HFFc6 (cell line): Measurements from ENCODE around the gene ANP32E. TPM values are rescaled to one million over a fixed set of nuclear protein-coding genes. Genes with fewer than 3 reads are reported as not detected.

Experiments used
- DNase-seq: peaks from one replicate; pipeline ENCODE4 v3.0.0-alpha.2; 2018
- H3K27ac Mint-ChIP-seq: 2 replicates; pipeline ENCODE4 v1.8.0; 2020; ENCODE audit warnings: mild to moderate bottlenecking, mixed read lengths
- H3K27me3 Mint-ChIP-seq: 2 replicates; pipeline ENCODE4 v1.8.0; 2021; ENCODE audit warnings: mild to moderate bottlenecking, moderate library complexity, mixed read lengths; ENCODE audit not compliant: insufficient read depth
- H3K36me3 Mint-ChIP-seq: 2 replicates; pipeline ENCODE4 v1.8.0; 2021; ENCODE audit warnings: low read depth, mixed read lengths
- H3K4me1 Mint-ChIP-seq: 2 replicates; pipeline ENCODE4 v1.8.0; 2020; ENCODE audit warnings: low read depth, mixed read lengths
- H3K4me3 Mint-ChIP-seq: 2 replicates; pipeline ENCODE4 v1.8.0; 2020; ENCODE audit warnings: mild to moderate bottlenecking, moderate library complexity, mixed read lengths
- H3K9me3 Mint-ChIP-seq: 2 replicates; pipeline ENCODE4 v1.8.0; 2020; ENCODE audit warnings: mild to moderate bottlenecking, mixed read lengths
- CTCF ChIP-seq: fragments of 200-600 bp; sonication (generic); IDR thresholded peaks from 2 replicates; pipeline ENCODE4 v1.5.0; 2021; ENCODE audit warnings: antibody characterized with exemption, mild to moderate bottlenecking
- total RNA-seq, 6 experiments: library from RNA; stranded (reverse); fragmentation: NEBNext Ultra II Directional; extraction: Animal tissue kit (Norgen Biotek cat#: 25700); gene quantifications; 2 replicates in 1 of 6; 3 replicates in 5 of 6; pipeline ENCODE4 v1.2.3, GENCODE V29; 2021

The ANP32E gene
- total RNA-seq, 6 experiments from 2014 or later = 33.9 to 67.3 (median 62.4) TPM

- H3K27me3 Mint-ChIP-seq = no peaks in the 10 kb centered on the region; the same call in 1 of the 2 replicates
- H3K4me1 Mint-ChIP-seq = peaks cover 30% of the 10 kb centered on the region
- TF ChIP-seq CTCF = no peak
- no peak for DNase-seq
- H3K9me3 Mint-ChIP-seq = no peaks in the 10 kb centered on the region
- peak overlapping the region; percentile 87 for H3K27ac Mint-ChIP-seq
- H3K4me3 Mint-ChIP-seq = no peak overlapping the region
- no peaks in the 10 kb centered on the region for H3K36me3 Mint-ChIP-seq
Measured at GRCh38 chr1:150185481-150185880, 50.4 kb downstream of the ANP32E start.

GRCh38 chr1:150183061-150183460, 52.9 kb downstream of the ANP32E start:
- Mint-ChIP-seq H3K9me3 (no peaks in the 10 kb centered on the region), H3K4me3 (no peak overlapping the region), H3K4me1 (peaks cover 23% of the 10 kb centered on the region), H3K27ac (no peak overlapping the region), H3K36me3 (no peaks in the 10 kb centered on the region), H3K27me3 (no peaks in the 10 kb centered on the region)
- DNase-seq = no peak
- TF ChIP-seq CTCF = no peak

GRCh38 chr1:150182247-150182646, 53.7 kb downstream of the ANP32E start:
- H3K4me1 Mint-ChIP-seq = peaks cover 15% of the 10 kb centered on the region
- H3K36me3 Mint-ChIP-seq = no peaks in the 10 kb centered on the region
- H3K27me3 Mint-ChIP-seq = peaks cover under 1% of the 10 kb centered on the region; the same call in 1 of the 2 replicates
- H3K4me3 Mint-ChIP-seq = no peak overlapping the region
- H3K9me3 Mint-ChIP-seq = no peaks in the 10 kb centered on the region
- DNase-seq = no peak
- no peak for TF ChIP-seq CTCF
- H3K27ac Mint-ChIP-seq = no peak overlapping the region

- H3K4me3 Mint-ChIP-seq = no peak overlapping the region
- peaks cover 4% of the 10 kb centered on the region; the same call in 1 of the 2 replicates for H3K27me3 Mint-ChIP-seq
- no peaks in the 10 kb centered on the region for H3K9me3 Mint-ChIP-seq
- TF ChIP-seq CTCF = no peak
- H3K4me1 Mint-ChIP-seq = no peaks in the 10 kb centered on the region
- no peaks in the 10 kb centered on the region for H3K36me3 Mint-ChIP-seq
- no peak for DNase-seq
- H3K27ac Mint-ChIP-seq = no peak overlapping the region
Measured at GRCh38 chr1:150180474-150180873, 55.4 kb downstream of the ANP32E start.

GRCh38 chr1:150179867-150180266, 56.0 kb downstream of the ANP32E start:
- H3K36me3 Mint-ChIP-seq = no peaks in the 10 kb centered on the region
- H3K9me3 Mint-ChIP-seq = no peaks in the 10 kb centered on the region
- peaks cover 4% of the 10 kb centered on the region; the same call in 1 of the 2 replicates for H3K27me3 Mint-ChIP-seq
- no peak overlapping the region for H3K4me3 Mint-ChIP-seq
- H3K27ac Mint-ChIP-seq = no peak overlapping the region
- H3K4me1 Mint-ChIP-seq = no peaks in the 10 kb centered on the region
- TF ChIP-seq CTCF = no peak
- DNase-seq = no peak

GRCh38 chr1:150178548-150178947, 57.4 kb downstream of the ANP32E start:
- TF ChIP-seq CTCF = no peak
- no peaks in the 10 kb centered on the region for H3K36me3 Mint-ChIP-seq
- H3K27ac Mint-ChIP-seq = no peak overlapping the region
- H3K4me3 Mint-ChIP-seq = no peak overlapping the region
- peaks cover 4% of the 10 kb centered on the region; the same call in 1 of the 2 replicates for H3K27me3 Mint-ChIP-seq
- DNase-seq = no peak
- H3K4me1 Mint-ChIP-seq = peaks cover 3% of the 10 kb centered on the region
- H3K9me3 Mint-ChIP-seq = no peaks in the 10 kb centered on the region
